ACC112 (cell line): ENCODE results near the gene LEMD2.

ENCODE experiments used
- H2AFZ ChIP-seq: fragments of 200-600 bp; sonication (generic); one replicate; pipeline ENCODE4 v1.6.0; 2017; ENCODE audit warnings: antibody characterized with exemption, low read length; ENCODE audit not compliant: unreplicated experiment
- H3K27ac ChIP-seq: fragments of 200-600 bp; sonication (generic); 2 replicates; pipeline ENCODE4 v1.5.1; 2014; ENCODE audit warnings: low read depth, mild to moderate bottlenecking, antibody characterized with exemption, low read length, moderate library complexity
- H3K27me3 ChIP-seq: fragments of 200-600 bp; sonication (generic); 2 replicates; pipeline ENCODE4 v1.6.1; 2014; ENCODE audit warnings: mild to moderate bottlenecking, antibody characterized with exemption, low read length, moderate library complexity, mixed read lengths; ENCODE audit not compliant: insufficient read depth
- H3K36me3 ChIP-seq: fragments of 200-600 bp; sonication (generic); 2 replicates; pipeline ENCODE4 v1.6.1; 2016; ENCODE audit warnings: mild to moderate bottlenecking, antibody characterized with exemption, low read length, moderate library complexity, mixed read lengths; ENCODE audit not compliant: insufficient read depth
- H3K4me1 ChIP-seq: fragments of 200-600 bp; sonication (generic); one replicate; pipeline ENCODE4 v1.6.1; 2016; ENCODE audit warnings: low read length, mixed read lengths; ENCODE audit not compliant: insufficient read depth, unreplicated experiment, control insufficient read depth
- H3K4me3 ChIP-seq: fragments of 200-600 bp; sonication (generic); 2 replicates; pipeline ENCODE4 v1.5.1; 2014; ENCODE audit warnings: mild to moderate bottlenecking, low read depth, low read length
- H3K79me2 ChIP-seq: fragments of 200-600 bp; sonication (generic); one replicate; pipeline ENCODE4 v1.6.0; 2016; ENCODE audit warnings: low read length; ENCODE audit not compliant: control insufficient read depth, unreplicated experiment, insufficient read depth

Gene LEMD2

DNA sequence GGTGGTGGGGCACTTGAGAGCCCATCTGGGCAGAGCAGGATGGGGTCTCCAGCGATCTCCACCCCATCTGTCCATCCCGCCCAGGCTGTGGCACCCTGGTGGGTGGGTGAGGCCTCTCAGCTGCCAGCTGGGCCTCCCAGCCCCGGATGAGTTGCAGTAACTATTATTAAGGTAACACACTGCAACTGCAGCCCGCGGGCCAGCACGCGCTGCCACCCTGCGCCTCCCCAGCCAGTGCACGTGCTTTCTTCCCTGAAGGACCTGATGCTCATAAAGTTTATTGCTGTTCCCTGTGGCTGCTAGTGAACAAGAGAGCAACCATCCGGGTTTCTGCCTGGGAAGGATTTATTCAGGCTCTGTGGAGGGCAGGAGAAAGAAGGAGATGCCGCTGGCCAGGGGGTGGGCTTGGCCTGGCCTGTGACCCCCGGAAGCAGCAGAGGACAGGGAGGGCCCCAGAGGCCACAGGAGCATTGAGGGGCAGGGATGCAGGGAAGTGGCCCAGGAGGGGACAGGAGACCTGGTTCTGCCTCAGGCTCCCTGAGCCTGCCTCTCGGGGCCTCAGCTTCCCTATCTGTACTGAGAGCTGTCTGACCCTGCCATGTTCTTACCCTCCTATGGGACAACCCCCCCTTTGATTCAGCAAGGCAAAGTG, 43.9 kb downstream of the LEMD2 start:
- H2AFZ ChIP-seq, result no peak overlapping the region
- H3K27ac ChIP-seq, result no peak overlapping the region
- no peaks in the 10 kb centered on the region for H3K36me3 ChIP-seq
- H3K27me3 ChIP-seq, result peaks cover 13% of the 10 kb centered on the region; the same call in 1 of the 2 replicates
- H3K4me1 ChIP-seq, result peaks cover 18% of the 10 kb centered on the region
- H3K4me3 ChIP-seq, result no peak overlapping the region
- H3K79me2 ChIP-seq, result no peaks in the 10 kb centered on the region

DNA sequence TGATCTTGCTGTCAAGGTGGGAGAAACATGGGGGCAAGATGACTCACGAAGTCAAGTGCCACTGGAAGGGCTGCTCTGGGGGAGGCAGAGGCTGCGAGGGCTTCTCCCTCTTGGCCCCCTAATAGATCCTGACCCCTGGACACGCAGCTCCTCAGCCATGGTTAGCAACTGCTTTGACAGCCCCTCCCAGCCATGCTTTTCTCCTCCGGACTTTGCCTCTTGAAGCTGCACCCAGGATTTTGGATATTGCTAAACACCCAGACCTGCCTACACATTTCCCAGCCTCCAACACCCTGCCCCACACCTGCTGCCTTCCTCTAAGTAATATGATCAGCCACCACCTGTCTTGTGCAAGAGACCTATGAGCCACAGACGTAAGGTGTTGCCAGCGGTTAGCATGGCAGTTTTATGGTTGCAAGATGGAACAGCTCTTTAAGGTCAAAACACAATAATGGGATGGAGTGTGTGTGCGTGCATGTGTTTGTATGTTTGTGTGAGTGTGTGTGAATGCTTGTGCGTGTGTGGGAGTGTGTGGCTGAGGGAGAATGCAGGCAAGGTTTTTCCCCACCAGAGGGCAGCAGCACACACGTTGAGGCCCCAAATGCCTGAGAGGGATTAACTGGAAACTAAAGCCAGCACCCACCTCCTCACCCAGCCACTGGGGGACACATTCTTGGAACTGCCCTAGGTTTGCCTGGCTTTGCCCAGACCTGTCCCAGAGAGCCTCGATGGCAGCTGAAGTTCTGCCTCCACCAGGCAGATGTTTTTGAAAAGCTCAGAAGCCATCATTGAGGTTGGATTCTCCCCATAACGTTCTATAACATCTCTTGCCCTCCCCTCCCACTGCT, 44.7 kb downstream of the LEMD2 start:
- Histone ChIP-seq H3K27ac (no peak overlapping the region), H2AFZ (no peak overlapping the region)

DNA sequence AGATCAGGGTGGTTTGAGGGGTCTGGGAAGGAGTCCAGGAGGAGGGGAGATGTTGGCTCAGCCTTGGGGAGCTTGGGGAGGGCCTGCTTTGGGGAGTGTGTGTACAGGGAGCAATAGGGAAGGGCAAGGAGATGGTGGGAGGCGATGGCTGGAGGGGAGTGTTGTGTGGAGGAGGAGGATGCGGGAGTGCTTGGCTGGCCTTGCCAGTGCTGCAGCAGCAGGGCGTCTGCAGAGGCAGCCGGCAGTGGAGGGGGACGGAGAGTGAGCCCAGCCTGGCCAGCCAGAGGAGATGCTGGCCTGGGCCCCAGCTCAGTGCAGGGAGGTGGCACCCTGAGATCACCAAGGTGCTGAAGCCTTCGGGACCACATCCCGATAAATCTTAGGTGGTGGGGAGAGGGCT, 46.1 kb downstream of the LEMD2 start:
- H3K4me1 ChIP-seq, result peaks cover 18% of the 10 kb centered on the region
- H2AFZ ChIP-seq, result no peak overlapping the region
- H3K27ac ChIP-seq, result no peak overlapping the region
- H3K4me3 ChIP-seq, result no peak overlapping the region
- no peaks in the 10 kb centered on the region for H3K36me3 ChIP-seq
- no peaks in the 10 kb centered on the region for H3K79me2 ChIP-seq
- H3K27me3 ChIP-seq, result peaks cover 13% of the 10 kb centered on the region; the same call in 1 of the 2 replicates

More for the DNA sequence above, 44.7 kb downstream of the LEMD2 start:
- Histone ChIP-seq H3K27me3 (peaks cover 13% of the 10 kb centered on the region; the same call in 1 of the 2 replicates), H3K36me3 (no peaks in the 10 kb centered on the region), H3K4me3 (no peak overlapping the region), H3K4me1 (peaks cover 18% of the 10 kb centered on the region), H3K79me2 (no peaks in the 10 kb centered on the region)

DNA sequence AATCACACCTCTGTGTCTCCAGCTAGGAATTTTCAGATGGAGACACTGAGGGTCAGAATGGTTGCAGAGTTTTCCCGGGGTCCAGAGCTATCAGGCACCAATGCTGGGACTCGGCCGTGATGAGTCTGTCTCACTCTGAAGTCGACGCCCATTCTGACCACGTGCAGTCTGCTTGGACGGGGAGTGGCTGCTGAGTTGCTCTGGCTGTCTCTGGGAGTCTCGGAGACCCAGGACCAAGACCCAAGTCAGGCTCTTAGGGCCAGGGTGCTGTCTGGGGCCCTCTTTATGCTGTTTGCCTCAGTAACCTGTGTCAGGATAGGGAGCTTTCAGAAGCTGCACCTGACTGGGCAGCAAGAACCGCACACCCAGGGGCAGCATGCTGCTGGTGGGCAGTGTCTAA, 46.8 kb downstream of the LEMD2 start:
- no peak overlapping the region for H3K27ac ChIP-seq
- peaks cover 17% of the 10 kb centered on the region for H3K4me1 ChIP-seq
- H2AFZ ChIP-seq, result no peak overlapping the region
- no peak overlapping the region for H3K4me3 ChIP-seq
- H3K27me3 ChIP-seq, result peaks cover 13% of the 10 kb centered on the region; the same call in 1 of the 2 replicates
- no peaks in the 10 kb centered on the region for H3K79me2 ChIP-seq
- H3K36me3 ChIP-seq, result no peaks in the 10 kb centered on the region

- H3K36me3 ChIP-seq, result no peaks in the 10 kb centered on the region
- no peaks in the 10 kb centered on the region for H3K79me2 ChIP-seq
- H3K4me1 ChIP-seq, result peaks cover 4% of the 10 kb centered on the region
- no peak overlapping the region for H3K27ac ChIP-seq
- H3K27me3 ChIP-seq, result peaks cover 13% of the 10 kb centered on the region; the same call in 1 of the 2 replicates
- H2AFZ ChIP-seq, result no peak overlapping the region
- no peak overlapping the region for H3K4me3 ChIP-seq
Measured at GRCh38 chr6:33740794-33741193, 48.1 kb downstream of the LEMD2 start.

- Histone ChIP-seq H3K27ac (no peak overlapping the region), H3K79me2 (no peaks in the 10 kb centered on the region), H3K4me1 (no peaks in the 10 kb centered on the region), H3K27me3 (peaks cover 13% of the 10 kb centered on the region; the same call in 1 of the 2 replicates), H3K36me3 (no peaks in the 10 kb centered on the region), H3K4me3 (no peak overlapping the region), H2AFZ (no peak overlapping the region)
Measured at GRCh38 chr6:33740204-33740608, 48.7 kb downstream of the LEMD2 start.

DNA sequence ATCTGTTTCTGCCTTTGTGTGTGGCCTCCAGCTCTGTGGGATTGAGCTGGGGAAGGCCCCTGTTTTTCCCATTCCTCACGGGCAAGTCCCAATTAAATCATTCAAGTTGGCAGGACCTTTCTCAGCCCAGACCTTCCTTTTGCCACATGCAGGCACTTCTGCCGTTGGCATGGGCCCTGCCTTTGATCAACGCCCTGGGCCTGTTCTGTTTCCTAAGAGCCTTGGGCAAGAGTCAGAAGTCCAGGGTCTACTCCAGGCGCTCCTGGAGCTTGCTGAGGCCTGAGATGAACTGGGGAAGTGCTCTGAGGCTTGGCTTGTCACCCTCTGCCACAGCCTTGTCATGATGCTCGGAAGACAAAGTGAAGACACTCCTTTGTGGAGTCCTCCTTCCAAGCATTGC, 49.4 kb downstream of the LEMD2 start:
- H3K27ac ChIP-seq, result no peak overlapping the region
- H2AFZ ChIP-seq, result no peak overlapping the region
- H3K36me3 ChIP-seq, result no peaks in the 10 kb centered on the region
- H3K4me1 ChIP-seq, result no peaks in the 10 kb centered on the region
- no peak overlapping the region for H3K4me3 ChIP-seq
- H3K27me3 ChIP-seq, result peaks cover 13% of the 10 kb centered on the region; the same call in 1 of the 2 replicates
- H3K79me2 ChIP-seq, result no peaks in the 10 kb centered on the region

GRCh38 chr6:33738879-33739278, 50.1 kb downstream of the LEMD2 start:
- no peaks in the 10 kb centered on the region for H3K4me1 ChIP-seq
- no peak overlapping the region for H3K4me3 ChIP-seq
- H3K79me2 ChIP-seq, result no peaks in the 10 kb centered on the region
- H3K27ac ChIP-seq, result no peak overlapping the region
- peaks cover 13% of the 10 kb centered on the region; the same call in 1 of the 2 replicates for H3K27me3 ChIP-seq
- no peak overlapping the region for H2AFZ ChIP-seq
- H3K36me3 ChIP-seq, result no peaks in the 10 kb centered on the region

- Histone ChIP-seq H3K27ac (no peak overlapping the region), H3K4me1 (no peaks in the 10 kb centered on the region), H3K36me3 (no peaks in the 10 kb centered on the region), H3K4me3 (no peak overlapping the region), H2AFZ (no peak overlapping the region), H3K79me2 (no peaks in the 10 kb centered on the region), H3K27me3 (peaks cover 9% of the 10 kb centered on the region; the same call in 1 of the 2 replicates)
Measured at GRCh38 chr6:33738153-33738552, 50.8 kb downstream of the LEMD2 start.

DNA sequence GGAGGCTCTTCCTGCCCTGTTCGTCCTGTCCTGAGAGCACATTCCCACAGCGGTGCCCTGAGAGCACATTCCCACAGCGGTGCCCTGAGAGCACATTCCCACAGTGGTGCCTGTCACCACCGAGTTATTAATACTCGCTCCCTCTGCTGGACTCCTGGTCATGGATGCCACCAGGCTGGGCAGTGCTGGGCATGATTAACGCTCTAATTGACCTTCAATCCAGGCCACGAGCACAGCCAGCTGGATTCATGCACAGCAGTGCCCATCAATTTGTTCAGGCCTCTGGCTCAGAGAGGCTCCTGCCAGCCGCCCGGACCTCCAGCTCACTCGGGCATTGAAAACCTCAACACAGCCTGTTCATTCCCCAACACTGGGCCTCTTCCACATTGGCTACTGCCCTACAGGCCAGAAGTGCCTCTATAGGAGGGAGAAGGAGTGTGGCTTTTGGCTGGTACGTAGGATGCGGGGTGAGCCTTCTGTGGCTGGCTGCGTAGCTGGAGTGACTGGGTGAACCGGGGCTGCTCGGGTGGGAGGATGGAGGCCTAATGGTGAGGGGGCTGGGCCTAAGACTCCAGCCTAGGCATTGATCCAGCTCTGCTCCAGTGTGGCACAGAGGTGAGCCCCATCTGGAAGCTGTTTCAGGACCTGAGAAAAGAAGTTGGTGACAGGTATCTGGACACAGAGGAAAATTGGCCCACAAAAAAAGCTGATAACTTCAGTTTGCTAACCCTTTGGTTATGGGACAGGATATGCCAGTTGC, 51.5 kb downstream of the LEMD2 start:
- Histone ChIP-seq H3K27me3 (peaks cover 3% of the 10 kb centered on the region; the same call in 1 of the 2 replicates), H3K4me1 (no peaks in the 10 kb centered on the region), H3K36me3 (no peaks in the 10 kb centered on the region), H2AFZ (no peak overlapping the region), H3K79me2 (no peaks in the 10 kb centered on the region), H3K4me3 (no peak overlapping the region), H3K27ac (no peak overlapping the region)
